A172 (cell line): ENCODE results near the gene TAF11L14. TPM values are rescaled to one million over a fixed set of nuclear protein-coding genes. Genes with fewer than 3 reads are reported as not detected.

ENCODE experiments used
- DNase-seq: peaks from one replicate; pipeline ENCODE4 v3.0.0-alpha.2; 2015; ENCODE audit warnings: low spot score
- total RNA-seq: library from RNA; depleted of rRNA; stranded (reverse); fragments of >200 nt; shearing (Covaris generic); gene quantifications from 2 replicates; pipeline ENCODE4 v1.2.3, GENCODE V29; 2014; rRNA removed

TAF11L14 gene
- total RNA-seq, 1 experiment from 2014 or later: not detected

GRCh38 chr5:17679597-17680203 is 45.4 kb downstream of the TAF11L14 start:
- peak; percentile 53 for DNase-seq

DNA sequence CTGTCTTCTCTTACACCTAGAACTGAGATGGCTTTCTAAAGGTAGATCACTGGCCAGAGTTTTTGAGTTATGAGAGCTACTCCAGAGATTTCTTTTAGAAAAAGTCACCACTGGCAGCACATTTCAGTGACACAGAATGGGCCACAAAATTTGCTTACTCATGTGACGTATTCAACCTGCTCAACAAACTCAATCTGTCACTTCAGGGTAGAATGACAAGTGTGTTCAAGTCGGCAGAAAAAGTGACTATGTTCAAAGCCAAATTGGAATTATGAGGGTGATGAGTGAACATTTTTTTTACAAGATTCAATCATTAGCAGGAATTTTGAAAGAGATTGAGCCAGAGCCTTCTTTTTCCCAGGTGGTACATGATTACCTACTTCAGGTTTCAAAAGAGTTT is 46.5 kb downstream of the TAF11L14 start:
- DNase-seq: no peak

Other genes starting within 250 kb of the TAF11L14 start
- not detected in 2 replicates for gene TAF11L2, start 136.2 kb upstream of the TAF11L14 start, total RNA-seq
- gene TAF11L3, start 116.1 kb upstream of the TAF11L14 start, total RNA-seq: not detected in 2 replicates
- not detected in 2 replicates for gene TAF11L4, start 112.7 kb upstream of the TAF11L14 start, total RNA-seq
- not detected in 2 replicates for gene TAF11L5, start 109.2 kb upstream of the TAF11L14 start, total RNA-seq
- gene TAF11L6, start 105.8 kb upstream of the TAF11L14 start, total RNA-seq: not detected in 2 replicates
- not detected in 2 replicates for gene TAF11L7, start 48.7 kb upstream of the TAF11L14 start, total RNA-seq
- not detected in 2 replicates for gene TAF11L8, start 43.5 kb upstream of the TAF11L14 start, total RNA-seq
- not detected in 2 replicates for gene TAF11L9, start 40.1 kb upstream of the TAF11L14 start, total RNA-seq
- gene TAF11L10, start 36.6 kb upstream of the TAF11L14 start, total RNA-seq: not detected in 2 replicates
- not detected in 2 replicates for gene TAF11L11, start 30.3 kb upstream of the TAF11L14 start, total RNA-seq
- gene TAF11L12, start 24.1 kb upstream of the TAF11L14 start, total RNA-seq: not detected in 2 replicates
- gene TAF11L13, start 2.4 kb upstream of the TAF11L14 start, total RNA-seq: not detected in 2 replicates